NCI-H226 (cell line): ENCODE data around the gene CX3CL1.

ENCODE experiments used
- DNase-seq: peaks from one replicate; pipeline ENCODE4 v3.0.0-alpha.2; 2015

CX3CL1 gene

GRCh38 chr16:57407521-57408353, 35.4 kb downstream of the CX3CL1 start:
- no peak for DNase-seq

GRCh38 chr16:57409065-57409464, 36.8 kb downstream of the CX3CL1 start:
- DNase-seq: no peak

DNA sequence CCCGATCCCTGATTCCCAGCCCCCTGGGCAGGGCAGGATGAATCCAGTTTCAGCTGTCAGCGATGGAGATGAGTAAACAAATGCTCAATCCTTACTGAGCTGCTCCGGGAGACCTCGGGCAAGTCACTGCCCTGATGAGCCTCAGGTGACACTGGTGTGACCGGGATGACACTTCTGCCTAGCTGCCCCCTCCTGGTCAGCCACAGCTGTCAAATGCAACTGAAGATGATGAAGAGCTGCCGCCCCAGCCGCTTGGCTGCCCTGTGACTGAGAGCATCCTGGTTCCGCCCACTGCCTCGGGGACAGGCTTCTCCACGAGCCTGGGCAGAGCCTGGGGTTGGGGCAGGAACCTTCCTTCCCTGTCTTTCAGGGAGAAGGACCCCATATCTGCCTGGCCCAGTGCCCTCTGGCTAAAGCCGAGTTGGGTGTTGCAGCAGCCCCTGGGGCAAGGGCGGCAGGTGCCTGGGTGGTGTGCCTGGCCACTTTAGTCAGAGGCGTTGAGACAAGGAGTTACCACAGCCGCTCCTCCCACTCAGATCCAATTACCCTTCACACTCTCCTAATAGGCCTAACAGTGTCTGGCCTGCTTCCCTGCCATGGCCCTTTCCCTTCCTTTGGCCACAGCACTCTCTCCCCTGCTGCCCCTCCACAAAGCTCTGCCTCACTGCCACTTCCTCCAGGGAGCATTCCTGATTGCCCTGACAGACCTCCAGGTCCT, 37.7 kb downstream of the CX3CL1 start:
- peak; percentile 23 for DNase-seq

GRCh38 chr16:57411362-57411976, 39.2 kb downstream of the CX3CL1 start:
- no peak for DNase-seq

DNA sequence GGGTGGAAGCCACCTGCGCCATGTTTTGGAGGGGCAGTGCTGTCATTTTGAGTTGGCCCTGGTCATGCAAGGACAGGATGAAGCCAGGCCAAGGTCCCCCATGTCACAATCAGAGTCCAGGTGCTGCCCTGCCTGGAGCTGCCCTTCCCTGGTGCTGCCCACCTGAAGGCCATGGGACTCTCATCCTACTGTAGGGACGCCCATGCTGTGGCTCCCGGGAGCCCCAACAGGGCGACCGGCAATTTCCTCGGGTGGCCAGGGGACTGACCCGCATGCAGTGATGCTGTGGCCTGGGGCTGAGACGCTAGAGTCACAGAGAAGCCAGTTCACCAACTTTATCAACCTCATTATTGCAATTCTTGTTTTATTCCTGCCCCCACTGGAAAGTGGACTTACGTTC, 40.3 kb downstream of the CX3CL1 start:
- DNase-seq: no peak

GRCh38 chr16:57413301-57413730, 41.0 kb downstream of the CX3CL1 start:
- no peak for DNase-seq

- DNase-seq: no peak
These were observed 41.4 kb downstream of the CX3CL1 start for GRCh38 chr16:57413733-57414132.

DNA sequence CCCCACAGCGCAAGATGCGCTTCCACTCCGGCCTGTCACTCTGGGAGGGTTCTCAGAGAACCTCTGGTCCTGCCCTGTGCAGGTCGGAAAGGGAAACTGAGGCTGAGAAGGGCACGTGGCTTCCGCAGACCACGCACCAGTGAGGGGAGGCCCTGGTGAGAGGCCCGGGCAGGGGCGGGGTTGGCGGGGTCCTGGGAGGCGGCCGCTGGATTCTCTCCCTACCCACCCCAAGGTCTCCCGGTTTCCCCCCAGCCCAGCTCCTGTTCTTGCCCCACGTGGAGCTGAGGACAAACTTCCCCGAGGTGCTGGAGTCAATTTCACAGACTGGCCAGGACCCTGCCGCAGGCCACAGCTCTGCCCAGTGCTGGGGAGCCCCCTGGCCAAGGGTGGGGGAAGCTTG, 43.8 kb downstream of the CX3CL1 start:
- no peak for DNase-seq

DNA sequence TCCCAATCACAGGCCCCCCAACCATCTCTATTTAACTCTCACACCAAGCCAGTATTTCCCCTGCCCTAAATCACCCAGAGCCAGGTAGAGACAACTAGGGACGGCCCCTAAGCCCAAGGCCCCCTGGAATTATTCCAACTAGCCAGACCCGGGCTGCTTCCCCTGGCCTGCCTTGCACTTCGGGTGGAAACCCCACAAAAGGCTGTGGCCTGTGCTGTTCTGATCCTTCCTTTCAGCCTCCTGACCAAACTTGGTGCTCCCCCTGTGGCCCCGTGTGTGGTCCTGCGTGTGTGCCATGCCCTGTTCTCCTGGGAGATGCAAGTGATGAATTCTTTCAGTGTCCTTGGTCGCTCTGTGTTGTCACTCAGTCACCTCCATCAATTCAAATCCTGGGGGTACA, 47.2 kb downstream of the CX3CL1 start:
- DNase-seq: no peak

GRCh38 chr16:57422026-57422944, 50.0 kb downstream of the CX3CL1 start:
- no peak for DNase-seq

GRCh38 chr16:57423152-57423551, 50.9 kb downstream of the CX3CL1 start:
- DNase-seq: no peak

DNA sequence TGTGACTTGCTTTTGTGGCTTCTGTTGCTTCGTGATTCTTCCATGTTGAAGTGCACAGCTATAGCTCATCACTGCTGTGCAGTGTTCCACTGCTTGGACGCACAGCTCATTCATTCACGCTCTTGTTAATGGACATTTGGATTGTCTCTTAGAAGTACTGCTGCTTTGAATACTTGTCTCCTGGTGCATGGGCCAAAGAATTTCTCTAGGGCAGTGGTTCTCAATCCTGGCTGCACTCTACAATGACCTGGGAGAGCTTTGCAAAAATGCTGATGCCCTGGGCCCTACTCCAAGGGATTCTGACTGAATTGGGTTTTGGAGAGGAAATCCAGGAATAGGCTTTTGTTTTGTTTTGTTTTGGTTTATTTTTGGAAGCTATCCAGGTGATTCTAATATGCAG, 52.3 kb downstream of the CX3CL1 start:
- no peak for DNase-seq

DNA sequence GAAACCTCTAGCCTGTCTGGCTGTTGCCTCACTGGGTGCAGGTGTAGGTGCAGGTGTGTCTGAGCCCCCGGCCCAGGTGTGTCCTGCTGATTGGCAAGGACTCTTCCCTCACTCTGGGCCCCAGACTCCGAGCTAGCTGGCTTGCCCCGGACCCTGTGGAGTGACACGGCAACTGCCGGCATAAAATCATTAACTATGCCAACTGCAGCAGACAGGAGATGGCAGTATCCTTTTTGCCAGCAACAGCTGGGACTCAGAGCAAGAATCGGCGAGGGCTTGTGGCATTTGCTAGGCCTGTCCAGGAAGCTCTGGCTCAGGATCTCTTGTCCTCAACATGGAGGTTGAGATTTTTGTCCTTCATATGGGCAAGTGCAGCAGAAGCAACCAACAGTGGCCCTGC, 54.1 kb downstream of the CX3CL1 start:
- DNase-seq: no peak

DNA sequence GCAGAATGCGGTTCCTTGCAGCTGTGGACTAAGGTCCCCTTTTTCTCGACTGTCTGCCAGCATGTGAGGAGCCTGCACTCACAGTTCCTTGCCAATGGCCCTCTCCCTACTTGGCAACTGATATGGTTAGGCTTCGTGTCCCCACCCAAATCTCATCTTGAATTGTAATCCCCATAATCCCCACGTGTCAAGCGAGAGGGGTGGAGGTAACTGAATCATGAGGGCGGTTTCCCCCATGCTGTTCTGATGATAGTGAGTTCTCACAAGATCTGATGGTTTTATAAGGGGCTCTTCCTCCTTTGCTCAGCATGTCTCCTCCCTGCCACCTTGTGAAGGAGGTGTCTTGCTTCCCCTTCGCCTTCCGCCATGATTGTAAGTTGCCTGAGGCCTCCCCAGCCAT, 55.0 kb downstream of the CX3CL1 start:
- DNase-seq: no peak

DNA sequence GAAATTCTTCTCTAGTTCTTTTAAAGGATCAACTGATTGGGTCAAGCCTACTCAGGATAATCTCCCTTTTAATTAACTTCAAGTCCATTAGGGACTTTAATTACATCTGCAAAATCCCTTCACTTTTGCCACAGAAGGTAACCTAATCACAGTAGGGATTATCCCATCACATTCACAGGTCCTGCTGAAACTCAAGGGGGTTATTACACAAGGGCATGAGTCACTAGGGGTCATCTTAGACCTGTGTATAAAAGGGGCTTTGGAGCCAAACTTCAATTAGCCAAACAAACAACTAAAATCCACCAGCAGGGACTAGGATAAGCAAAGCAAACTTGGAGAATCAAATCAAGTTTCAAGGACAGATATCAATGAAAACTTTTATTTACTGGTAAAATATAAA, 55.5 kb downstream of the CX3CL1 start:
- no peak for DNase-seq

DNA sequence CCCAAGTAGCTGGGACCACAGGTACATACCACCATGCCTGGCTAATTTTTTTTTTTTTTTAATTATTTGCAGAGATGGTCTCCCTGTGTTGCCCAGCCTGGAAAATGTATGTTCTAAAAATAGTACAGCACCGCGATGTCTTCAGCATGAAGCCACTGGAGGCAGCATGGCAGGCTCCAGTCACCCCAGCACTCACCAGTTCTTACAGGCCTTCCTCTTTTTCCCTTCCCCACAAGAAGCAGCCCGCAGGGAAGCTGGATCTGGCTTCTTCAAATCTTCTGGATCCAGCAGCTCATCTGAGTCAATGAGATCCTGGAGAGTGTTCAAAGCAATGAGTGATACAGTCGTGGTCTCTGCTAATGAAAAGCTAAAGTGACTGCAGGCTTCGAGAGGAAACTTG, 58.7 kb downstream of the CX3CL1 start:
- DNase-seq: no peak

GRCh38 chr16:57432505-57432904, 60.2 kb downstream of the CX3CL1 start:
- DNase-seq: no peak

DNA sequence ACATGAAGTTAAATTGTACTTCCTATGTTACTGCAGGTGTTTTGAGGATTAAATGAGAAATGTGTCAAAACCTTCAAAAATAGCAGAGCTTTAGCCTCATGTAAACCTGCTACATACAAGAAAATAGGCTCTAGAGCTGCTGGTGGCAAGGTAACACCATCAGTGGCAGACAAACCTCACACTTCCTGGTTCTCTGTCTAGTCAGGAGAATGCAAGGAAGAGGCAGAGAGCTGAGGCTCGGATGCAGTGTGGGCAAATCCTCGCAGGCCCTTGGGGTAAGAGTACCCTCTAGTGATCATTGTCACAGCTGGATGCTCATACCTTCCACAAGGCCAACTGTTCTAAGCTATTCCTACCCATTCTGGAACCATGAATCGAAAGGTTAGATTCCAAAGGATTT, 60.7 kb downstream of the CX3CL1 start:
- DNase-seq: no peak

GRCh38 chr16:57434003-57434402, 61.7 kb downstream of the CX3CL1 start:
- DNase-seq: no peak
